A172 (cell line): ENCODE data around the gene CGA. TPM values are rescaled to one million over a fixed set of nuclear protein-coding genes. Genes with fewer than 3 reads are reported as not detected.
A peak's percentile ranks its signal among the peaks of the same experiment; 100 is the strongest.

ENCODE experiments used
- DNase-seq: peaks from one replicate; pipeline ENCODE4 v3.0.0-alpha.2; 2015; ENCODE audit warnings: low spot score
- total RNA-seq: library from RNA; depleted of rRNA; stranded (reverse); fragments of >200 nt; shearing (Covaris generic); gene quantifications from 2 replicates; pipeline ENCODE4 v1.2.3, GENCODE V29; 2014

Gene CGA
- total RNA-seq, 1 experiment from 2014 or later, result not detected

- no peak for DNase-seq
Measured at GRCh38 chr6:87089135-87089534, 5.8 kb downstream of the CGA start.

GRCh38 chr6:87088076-87088475 is 6.8 kb downstream of the CGA start:
- DNase-seq, result no peak

GRCh38 chr6:87082160-87082721 is 12.7 kb downstream of the CGA start:
- DNase-seq, result no peak

- DNase-seq, result peak; percentile 72
Measured at GRCh38 chr6:87078983-87079616, 15.8 kb downstream of the CGA start.

- no peak for DNase-seq
Measured at GRCh38 chr6:87075168-87075567, 19.7 kb downstream of the CGA start.

- DNase-seq, result no peak
Measured at GRCh38 chr6:87074101-87074621, 20.7 kb downstream of the CGA start.

- no peak for DNase-seq
Measured at GRCh38 chr6:87071683-87072082, 23.2 kb downstream of the CGA start.

- DNase-seq, result no peak
Measured at GRCh38 chr6:87070741-87071140, 24.2 kb downstream of the CGA start.

GRCh38 chr6:87068795-87069194 is 26.1 kb downstream of the CGA start:
- DNase-seq, result no peak

- peak; percentile 31 for DNase-seq
Measured at GRCh38 chr6:87066449-87067333, 28.2 kb downstream of the CGA start.

GRCh38 chr6:87065117-87065516 is 29.8 kb downstream of the CGA start:
- DNase-seq, result no peak

- no peak for DNase-seq
Measured at GRCh38 chr6:87059943-87060342, 35.0 kb downstream of the CGA start.

- DNase-seq, result no peak
Measured at GRCh38 chr6:87054143-87054833, 40.6 kb downstream of the CGA start.

GRCh38 chr6:87053312-87053711 is 41.6 kb downstream of the CGA start:
- DNase-seq, result no peak

GRCh38 chr6:87049779-87050178 is 45.1 kb downstream of the CGA start:
- DNase-seq, result no peak

- DNase-seq, result no peak
Measured at GRCh38 chr6:87045521-87046075, 49.3 kb downstream of the CGA start.

GRCh38 chr6:87040729-87041128 is 54.2 kb downstream of the CGA start:
- no peak for DNase-seq
